ENCODE data around the gene ZNF611. TPM values are rescaled to one million over a fixed set of nuclear protein-coding genes. Genes with fewer than 3 reads are reported as not detected.

Gene ZNF611
- total RNA-seq, result 5.9 and 11.3 TPM in 2 replicates

DNA sequence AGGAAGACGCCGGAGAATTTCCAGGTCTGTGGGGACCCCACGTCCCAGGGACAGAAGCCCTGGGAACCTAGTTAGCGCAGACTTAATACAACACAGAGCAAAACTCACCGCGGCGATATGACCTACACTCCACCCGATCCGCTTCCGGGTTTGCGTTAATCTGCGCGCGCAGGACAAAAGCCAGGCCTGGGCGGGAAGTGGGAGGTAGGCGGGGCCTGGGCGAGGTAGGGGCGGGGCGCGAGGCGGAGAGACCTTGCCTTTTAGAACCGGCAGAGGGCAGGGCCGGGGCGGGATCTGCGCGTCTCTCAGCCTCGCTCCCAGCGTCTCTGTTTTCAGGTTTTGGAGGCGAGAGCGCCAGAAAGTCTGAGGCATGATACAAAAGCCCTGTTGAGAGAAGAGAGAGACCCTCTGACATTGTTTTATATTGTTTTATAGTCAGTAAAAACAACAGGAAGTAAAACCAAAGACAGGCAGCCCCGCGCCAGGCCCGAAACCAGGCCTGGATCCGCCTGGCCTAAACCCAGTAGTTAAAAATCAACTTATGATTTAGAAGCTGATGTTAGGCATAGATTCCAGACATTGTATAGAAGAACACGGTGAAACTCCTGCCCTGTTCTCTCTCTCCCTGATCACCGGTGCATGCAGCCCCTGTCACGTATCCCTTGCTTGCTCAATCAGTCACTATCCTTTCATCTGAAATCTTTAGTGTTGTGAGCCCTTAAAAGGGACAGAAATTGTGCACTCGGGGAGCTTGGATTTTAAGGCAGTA, at the start of gene ZNF611:
Gene ZNF611 (minus strand): TSS at position 152 of the 769 bp plus-strand sequence. CDS start 19,150 bp downstream, outside the sequence.

Other genes starting within 250 kb of the ZNF611 start
- gene ZNF808, start 207.4 kb downstream of the ZNF611 start, total RNA-seq, result 7.9 and 10.3 TPM in 2 replicates
- gene ZNF701, start 164.8 kb downstream of the ZNF611 start, total RNA-seq, result 8.9 and 9.7 TPM in 2 replicates
- gene ZNF83, start 96.7 kb downstream of the ZNF611 start, total RNA-seq, result 20.8 and 25.8 TPM in 2 replicates
- 2.5 and 4.0 TPM in 2 replicates for gene ZNF600, start 51.7 kb upstream of the ZNF611 start, total RNA-seq
- gene ZNF28, start 86.6 kb upstream of the ZNF611 start, total RNA-seq, result 11.7 and 14.4 TPM in 2 replicates
- 12.3 and 12.5 TPM in 2 replicates for gene ZNF468, start 122.6 kb upstream of the ZNF611 start, total RNA-seq
- 4.3 and 9.0 TPM in 2 replicates for gene ZNF320, start 162.6 kb upstream of the ZNF611 start, total RNA-seq
- 3.9 and 8.3 TPM in 2 replicates for gene ZNF888, start 188.4 kb upstream of the ZNF611 start, total RNA-seq
- gene ZNF816, start 227.8 kb upstream of the ZNF611 start, total RNA-seq, result 4.7 and 5.0 TPM in 2 replicates